Measurements from ENCODE around the gene SPA17. TPM values are rescaled to one million over a fixed set of nuclear protein-coding genes. Genes with fewer than 3 reads are reported as not detected.

Gene SPA17
- total and polyA plus RNA-seq, 2 of the 4 experiments (the other 2 are of a cell fraction), result 9.9 to 10.6 TPM

DNA sequence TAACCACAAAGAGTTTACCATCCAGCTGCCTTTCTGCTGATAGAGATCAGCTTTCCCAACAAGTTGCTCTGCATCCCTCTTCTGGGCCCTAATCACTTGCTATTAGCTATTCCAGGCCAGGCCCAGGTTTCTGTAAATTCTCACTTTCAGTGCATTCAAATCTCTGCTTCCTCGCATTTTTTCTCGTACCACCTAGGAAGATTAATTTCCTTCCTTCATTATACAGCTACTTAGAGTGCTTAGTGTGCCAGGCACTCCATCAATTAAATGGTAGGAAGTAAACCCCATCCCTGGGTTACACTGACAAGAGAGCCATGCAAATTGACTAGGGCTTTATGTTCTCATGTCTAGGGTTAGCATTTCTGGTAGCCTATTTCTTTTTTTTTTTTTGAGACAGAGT, 9.8 kb upstream of the SPA17 start:
- in situ Hi-C loops (cut with MboI; ENCODE audit: low sequenced_read_pairs), result loop anchor here (25.0 kb wide), 1 partner anchor 748 kb away; no protein-coding TSS in a partner anchor
- H2BK20ac ChIP-seq (ENCODE audit: low read depth, low read length), result no peak overlapping the region
- BruUV-seq (replicated peaks), result no TSS peak

More for the DNA sequence above, 9.8 kb upstream of the SPA17 start:
- intact Hi-C loops (cut with micrococcal nuclease) (no loop called here), dilution Hi-C loops (cut with HindIII; ENCODE audit: low sequenced_read_pairs, unreplicated experiment) (no loop called here)
- ChIA-PET CTCF (interaction anchor here (0.9 kb wide), 1 partner anchor 130 kb away, joined by 3 read pairs; no protein-coding TSS in a partner anchor), POLR2A (ENCODE audit: unreplicated experiment) (no interaction called here)
- Histone ChIP-seq H3K4me1 (ENCODE audit: control insufficient read depth, insufficient read depth, low read length) (no peaks in the 10 kb centered on the region), H3K4ac (ENCODE audit: low read depth, low read length) (no peak overlapping the region), H3K56ac (ENCODE audit: extremely low read depth, insufficient read depth, low read length) (no peak overlapping the region), H2AK9ac (replicated peaks; ENCODE audit: low read depth, low read length, poor library complexity) (no peak overlapping the region), H3K36me3 (ENCODE audit: control insufficient read depth, insufficient read depth, low read length) (no peaks in the 10 kb centered on the region; the same call in 1 of the 2 replicates), H3K14ac (replicated peaks; ENCODE audit: low read depth, low read length) (no peak overlapping the region), H2BK120ac (ENCODE audit: low read depth, low read length) (no peak overlapping the region), H3K9me1 (ENCODE audit: insufficient read depth, low read length) (no peaks in the 10 kb centered on the region), H3K27me3 (ENCODE audit: control insufficient read depth, insufficient read depth, low read length) (no peaks in the 10 kb centered on the region), H2AFZ (replicated peaks; ENCODE audit: low read length, poor library complexity) (no peak overlapping the region), H3K18ac (ENCODE audit: low read depth, low read length) (no peak overlapping the region), H3K79me1 (ENCODE audit: low read depth in 1 of 2, low read length in 2 of 2) (no peaks in the 10 kb centered on the region), H3K4me3 (ENCODE audit: insufficient read depth, low read depth, low read length) (no peak overlapping the region), H3K9me3 (ENCODE audit: control insufficient read depth, insufficient read depth, low read length) (no peaks in the 10 kb centered on the region), H3K9ac (ENCODE audit: low read depth, low read length) (no peak overlapping the region), H4K8ac (ENCODE audit: low read depth in 2 of 2, low read length in 2 of 2) (no peak overlapping the region), H2BK15ac (ENCODE audit: low read depth, low read length) (no peak overlapping the region), H4K91ac (ENCODE audit: insufficient read depth, low read depth, low read length) (no peak overlapping the region), H3K23ac (ENCODE audit: low read depth, low read length) (no peak overlapping the region), H2AK5ac (ENCODE audit: low read depth, low read length) (no peak overlapping the region), H3K27ac (ENCODE audit: insufficient read depth, low read length) (no peak overlapping the region), H4K5ac (ENCODE audit: low read depth, low read length) (no peak overlapping the region), H4K20me1 (ENCODE audit: insufficient read depth, low read length) (no peaks in the 10 kb centered on the region), H3K4me2 (ENCODE audit: low read depth, low read length) (no peak overlapping the region), H2BK5ac (ENCODE audit: low read depth, low read length, poor library complexity, severe bottlenecking) (no peak overlapping the region)
- WGBS, 2 experiments (ENCODE audit: extremely low coverage in 2 of 2, insufficient read length in 1 of 2), result no CpG with 5 or more reads among the region's 2 CpGs
- no peak for ATAC-seq (ENCODE audit: low read depth)
- TF ChIP-seq RFX5 (IDR thresholded peaks at IDR 0.05; ENCODE audit: low read depth, low read length) (no peak), NFE2L2 (IDR thresholded peaks at IDR 0.05; ENCODE audit: low read depth, low read length) (no peak), POLR2A (IDR thresholded peaks at IDR 0.05; ENCODE audit: low read depth, low read length) (no peak), BHLHE40 (IDR thresholded peaks at IDR 0.05; ENCODE audit: low read depth, low read length) (no peak), SMC3 (IDR thresholded peaks at IDR 0.05; ENCODE audit: low read depth, low read length) (no peak), CHD1 (IDR thresholded peaks at IDR 0.05; ENCODE audit: low read depth, low read length) (no peak), RAD21 (IDR thresholded peaks at IDR 0.05; ENCODE audit: low read length) (no peak), CEBPB (IDR thresholded peaks at IDR 0.05; ENCODE audit: low read depth, low read length) (no peak), MAZ (IDR thresholded peaks at IDR 0.05; ENCODE audit: borderline replicate concordance, low read depth, low read length) (no peak)
- TF ChIP-seq, protein P1, sequence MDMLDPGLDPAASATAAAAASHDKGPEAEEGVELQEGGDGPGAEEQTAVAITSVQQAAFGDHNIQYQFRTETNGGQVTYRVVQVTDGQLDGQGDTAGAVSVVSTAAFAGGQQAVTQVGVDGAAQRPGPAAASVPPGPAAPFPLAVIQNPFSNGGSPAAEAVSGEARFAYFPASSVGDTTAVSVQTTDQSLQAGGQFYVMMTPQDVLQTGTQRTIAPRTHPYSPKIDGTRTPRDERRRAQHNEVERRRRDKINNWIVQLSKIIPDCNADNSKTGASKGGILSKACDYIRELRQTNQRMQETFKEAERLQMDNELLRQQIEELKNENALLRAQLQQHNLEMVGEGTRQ (IDR thresholded peaks at IDR 0.05; ENCODE audit: low read depth, low read length), result no peak
- no peak for DNase-seq
